OCI-LY3 (cell line): ENCODE data around the gene RIN1.
"Not testable (repeated sequence)": the region's sequence is repeated elsewhere in the genome, so short reads cannot be mapped to it uniquely, and the experiment has no call there.

Experiments
- CTCF ChIP-seq: fragments of 200-600, 300-600 bp; sonication (generic); IDR thresholded peaks from 2 replicates; pipeline ENCODE4 v1.5.1; 2014; ENCODE audit warnings: antibody characterized with exemption, low read length, low read depth
- EZH2phosphoT487 ChIP-seq: fragments of 200-600 bp; shearing (Covaris generic); IDR thresholded peaks from 2 replicates; pipeline ENCODE4 v1.6.1; 2018; ENCODE audit warnings: antibody characterized with exemption, mixed run types, low read depth

GRCh38 chr11:66320748-66321147 lies 15.5 kb downstream of the RIN1 start:
- TF ChIP-seq CTCF, EZH2phosphoT487: not testable (repeated sequence)
